Measurements from ENCODE around the gene PIEZO2.
"Not testable (repeated sequence)": the region's sequence is repeated elsewhere in the genome, so short reads cannot be mapped to it uniquely, and the experiment has no call there.

Gene PIEZO2

GRCh38 chr18:11148680-11149440 lies 509 bp downstream of the PIEZO2 start:
- DNase-seq, result no peak

GRCh38 chr18:11147962-11148679 lies 1.2 kb downstream of the PIEZO2 start:
- no peak for DNase-seq

GRCh38 chr18:11147371-11147951 lies 1.9 kb downstream of the PIEZO2 start:
- DNase-seq, result no peak

GRCh38 chr18:11146947-11147345 lies 2.4 kb downstream of the PIEZO2 start:
- no peak for DNase-seq

- no peak for DNase-seq
These were observed 3.0 kb downstream of the PIEZO2 start for GRCh38 chr18:11146238-11146946.

- DNase-seq, result no peak
These were observed 3.8 kb downstream of the PIEZO2 start for GRCh38 chr18:11145413-11146191.

- no peak for DNase-seq
These were observed 12.0 kb downstream of the PIEZO2 start for GRCh38 chr18:11137400-11137799.

- DNase-seq, result no peak
These were observed 13.1 kb downstream of the PIEZO2 start for GRCh38 chr18:11136241-11136640.

- no peak for DNase-seq
These were observed 14.4 kb downstream of the PIEZO2 start for GRCh38 chr18:11134940-11135339.

GRCh38 chr18:11129059-11129458 lies 20.3 kb downstream of the PIEZO2 start:
- not testable (repeated sequence) for DNase-seq

GRCh38 chr18:11125492-11126315 lies 23.7 kb downstream of the PIEZO2 start:
- DNase-seq, result no peak

- no peak for DNase-seq
These were observed 25.3 kb downstream of the PIEZO2 start for GRCh38 chr18:11124054-11124453.

- no peak for DNase-seq
These were observed 27.9 kb downstream of the PIEZO2 start for GRCh38 chr18:11121443-11121849.

GRCh38 chr18:11119959-11120587 lies 29.3 kb downstream of the PIEZO2 start:
- DNase-seq, result no peak

GRCh38 chr18:11119550-11119949 lies 29.8 kb downstream of the PIEZO2 start:
- DNase-seq, result no peak

GRCh38 chr18:11118051-11118766 lies 31.2 kb downstream of the PIEZO2 start:
- no peak for DNase-seq

GRCh38 chr18:11115276-11115675 lies 34.1 kb downstream of the PIEZO2 start:
- no peak for DNase-seq

- no peak for DNase-seq
These were observed 34.7 kb downstream of the PIEZO2 start for GRCh38 chr18:11114653-11115052.

- DNase-seq, result no peak
These were observed 35.4 kb downstream of the PIEZO2 start for GRCh38 chr18:11113937-11114336.

- DNase-seq, result no peak
These were observed 36.3 kb downstream of the PIEZO2 start for GRCh38 chr18:11113046-11113548.
